Right forelimb (tissue), 1 donor: Measurements from ENCODE around the gene SPC24.
A peak's percentile ranks its signal among the peaks of the same experiment; 100 is the strongest.
"Not testable (repeated sequence)": the region's sequence is repeated elsewhere in the genome, so short reads cannot be mapped to it uniquely, and the experiment has no call there.

Experiments used
- DNase-seq: peaks from one replicate; pipeline ENCODE4 v3.0.0-alpha.2; 2018

The SPC24 gene

DNA sequence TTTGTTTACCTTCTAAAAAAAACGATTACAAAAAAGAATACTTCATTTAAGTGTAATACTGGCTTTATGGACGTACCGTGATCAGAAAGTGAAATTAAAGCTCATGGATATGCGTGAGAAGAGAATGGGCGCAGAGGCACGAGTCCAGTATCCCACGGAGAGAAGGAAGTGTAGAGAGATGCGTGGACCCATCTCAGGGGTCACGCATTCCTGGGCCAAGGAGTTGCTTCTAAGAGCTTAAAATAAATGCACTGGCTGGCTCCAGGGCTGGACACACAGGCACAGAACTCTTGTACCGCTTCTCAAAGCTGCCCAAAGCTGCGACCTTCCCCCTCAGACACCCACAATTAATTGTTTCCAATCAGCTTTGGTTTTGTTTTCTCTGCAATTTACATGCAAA, 8.7 kb upstream of the SPC24 start:
- no peak for DNase-seq

- DNase-seq, result not testable (repeated sequence)
Observed at GRCh38 chr19:11160440-11160768, 4.8 kb upstream of the SPC24 start.

DNA sequence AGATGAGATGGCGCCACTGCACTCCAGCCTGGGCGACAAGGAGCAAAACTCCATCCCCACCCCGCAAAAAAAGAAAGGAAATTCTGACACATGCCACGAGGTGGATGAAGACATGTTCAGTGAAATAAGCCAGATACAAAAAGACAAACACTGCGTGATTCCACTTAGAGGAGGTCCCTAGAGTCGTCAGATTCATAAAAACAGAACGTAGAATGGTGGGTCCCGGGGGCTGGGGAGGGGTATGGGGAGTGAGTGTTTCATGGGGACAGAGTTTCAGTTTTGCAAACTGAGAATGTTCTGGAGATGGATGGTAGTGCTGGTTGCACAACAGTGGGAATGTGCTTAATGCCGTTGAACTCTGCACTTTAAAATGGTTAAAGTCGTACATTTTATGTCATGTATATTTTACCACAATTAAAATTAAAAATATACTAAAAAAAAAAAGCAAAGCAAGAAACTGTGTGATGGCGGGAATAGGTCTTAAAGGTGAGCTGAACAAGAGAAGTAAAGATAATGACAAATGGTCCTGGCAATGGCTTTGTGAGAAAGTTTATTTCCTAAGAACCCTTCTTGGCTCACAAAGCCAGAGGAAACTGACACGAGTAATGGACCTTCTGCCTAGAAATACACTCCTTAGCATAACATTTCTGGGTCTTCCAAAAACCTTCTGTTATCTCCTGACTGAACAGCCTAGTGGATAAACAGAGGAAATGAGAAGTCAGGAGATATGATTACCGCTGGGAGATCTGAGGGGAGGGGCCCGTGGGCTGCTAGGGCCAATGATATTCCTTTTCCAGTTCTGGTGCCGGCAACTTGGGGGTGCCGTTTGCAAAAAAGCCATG, 4.2 kb upstream of the SPC24 start:
- no peak for DNase-seq

DNA sequence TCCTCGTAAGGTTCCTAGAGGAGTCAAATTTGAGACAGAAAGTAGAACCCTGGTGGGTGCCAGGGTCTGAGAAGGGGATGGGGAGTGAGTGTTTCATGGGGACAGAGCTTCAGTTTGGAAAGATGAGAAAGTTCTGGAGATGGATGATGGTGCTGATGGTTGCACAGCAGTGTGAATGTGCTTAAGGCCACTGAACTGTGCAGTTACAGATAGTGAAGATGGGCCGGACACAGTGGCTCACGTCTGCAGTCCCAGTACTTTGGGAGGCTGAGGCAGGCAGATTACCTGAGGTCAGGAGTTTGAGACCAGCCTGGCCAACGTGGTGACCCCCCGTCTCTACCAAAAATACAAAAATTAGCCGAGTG, 917 bp downstream of the SPC24 start:
- no peak for DNase-seq

GRCh38 chr19:11152318-11153062, 3.1 kb downstream of the SPC24 start:
- DNase-seq, result no peak

DNA sequence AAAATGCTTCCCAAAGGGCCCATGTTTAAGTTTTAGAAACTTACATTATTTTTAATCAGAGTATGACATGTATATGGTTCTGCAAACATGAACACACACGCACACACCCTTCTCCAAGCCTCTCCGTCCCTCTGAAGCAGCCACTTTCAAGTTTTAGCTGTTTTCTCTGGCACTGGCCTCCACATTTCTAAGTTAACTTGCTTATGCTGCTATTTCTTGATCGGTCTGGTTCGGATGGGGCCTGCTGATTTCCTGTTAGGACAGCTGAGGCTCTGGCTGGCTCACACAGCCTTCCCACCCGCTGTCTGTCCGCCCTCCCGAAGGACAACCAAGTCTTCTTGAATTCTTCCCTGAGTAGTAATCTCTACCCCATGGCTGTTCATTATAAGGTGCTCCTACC, 4.4 kb downstream of the SPC24 start:
- no peak for DNase-seq

DNA sequence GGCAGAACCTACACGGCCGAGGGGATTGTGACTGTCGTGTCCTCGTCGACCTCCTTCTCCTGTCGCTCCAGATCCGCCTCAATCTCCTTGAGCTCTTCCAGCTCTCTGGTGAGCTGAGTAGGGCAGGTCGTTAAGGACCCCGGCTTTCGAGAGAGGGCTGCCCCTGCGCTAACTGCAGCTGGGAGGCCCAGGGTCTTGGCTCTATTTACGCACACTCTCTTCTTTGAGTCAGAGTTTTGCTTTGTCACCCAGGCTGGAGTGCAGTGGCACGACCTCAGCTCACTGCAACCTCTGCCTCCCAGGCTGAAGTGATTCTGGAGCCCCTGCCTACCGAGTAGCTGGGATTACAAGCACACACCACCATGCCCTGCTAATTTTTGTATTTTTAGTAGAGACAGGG, 7.6 kb downstream of the SPC24 start:
- no peak for DNase-seq

GRCh38 chr19:11145536-11145924, 10.1 kb downstream of the SPC24 start:
- no peak for DNase-seq

GRCh38 chr19:11142528-11143171, 12.9 kb downstream of the SPC24 start:
- DNase-seq, result peak; percentile 93

- DNase-seq, result no peak
Observed at GRCh38 chr19:11141937-11142527, 13.6 kb downstream of the SPC24 start.

DNA sequence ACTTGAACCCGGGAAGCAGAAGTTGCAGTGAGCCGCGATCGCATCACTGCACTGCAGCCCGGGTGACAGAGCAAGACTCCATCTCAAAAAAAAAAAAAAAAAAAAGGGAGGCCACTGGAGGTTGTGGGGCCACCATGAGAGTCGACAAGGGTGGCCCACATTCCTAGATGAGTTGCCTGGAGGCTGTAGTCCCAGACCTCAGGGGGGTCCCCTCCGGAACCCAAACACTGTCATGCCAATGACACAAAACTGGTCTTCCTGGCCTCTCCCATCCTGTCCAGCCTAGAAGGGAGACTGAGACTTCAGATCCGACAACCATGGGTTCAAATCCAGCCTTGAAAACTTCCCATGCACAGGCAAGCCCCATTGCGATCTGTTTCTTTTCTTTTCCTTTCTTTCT, 14.7 kb downstream of the SPC24 start:
- no peak for DNase-seq

DNA sequence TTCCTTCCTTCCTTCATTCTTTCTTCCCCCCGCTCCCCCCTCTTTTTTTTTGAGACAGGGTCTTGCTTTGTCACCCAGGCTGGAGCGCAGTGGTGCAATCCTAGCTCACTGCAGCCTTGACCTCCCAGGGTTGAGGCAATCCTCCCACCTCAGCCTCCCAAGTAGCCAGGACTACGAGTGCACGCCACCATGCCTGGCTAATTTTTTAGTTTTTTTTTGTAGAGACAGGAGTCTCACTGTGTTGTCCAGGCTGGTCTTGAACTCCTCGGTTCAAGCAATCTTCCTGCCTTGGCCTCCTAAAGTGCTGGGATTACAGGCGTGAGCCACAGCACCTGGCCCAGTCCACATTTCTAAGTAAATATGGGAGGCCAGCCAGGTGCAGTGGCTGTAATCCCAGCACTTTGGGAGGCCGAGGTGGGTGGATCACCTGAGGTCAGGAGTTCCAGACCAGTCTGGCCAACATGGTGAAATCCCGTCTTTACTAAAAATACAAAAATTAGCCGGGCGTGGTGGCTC, 15.5 kb downstream of the SPC24 start:
- not testable (repeated sequence) for DNase-seq

DNA sequence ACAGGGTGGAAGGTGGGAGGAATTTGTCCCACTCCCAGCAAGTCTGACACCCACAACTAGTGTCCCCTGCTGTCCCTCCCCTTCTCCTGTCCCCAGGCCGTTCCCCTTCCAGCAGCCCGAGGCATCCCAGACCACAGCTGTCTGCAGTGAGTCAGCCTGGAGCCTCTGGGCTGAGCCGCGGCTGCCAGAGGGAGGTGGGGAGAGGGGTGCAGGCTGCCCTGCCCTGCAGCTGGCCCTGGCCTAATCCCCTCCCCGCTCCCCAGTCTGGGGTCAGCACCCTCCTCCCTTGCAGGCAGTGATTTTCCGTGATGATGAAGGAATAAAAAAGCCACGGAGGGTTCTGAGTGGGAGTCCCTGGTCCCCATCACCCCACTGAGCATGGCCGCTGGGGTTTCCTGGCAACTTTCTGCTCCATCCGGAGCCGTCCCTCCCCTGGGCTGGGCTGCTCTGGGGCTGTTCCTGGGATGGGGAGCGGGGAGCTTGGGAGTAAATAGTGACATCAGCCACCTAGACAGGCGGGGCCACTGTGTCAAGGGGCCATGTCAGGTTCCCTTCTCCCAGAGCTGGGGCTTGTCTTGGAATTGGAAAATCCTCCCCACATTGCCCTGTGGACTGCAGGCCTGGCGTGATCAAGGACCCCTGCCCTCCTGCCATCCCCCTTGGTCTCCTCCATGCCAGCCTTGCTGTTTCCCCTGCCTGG, 16.8 kb downstream of the SPC24 start:
- DNase-seq, result peak; percentile 86

GRCh38 chr19:11137542-11138384, 17.8 kb downstream of the SPC24 start:
- peak; percentile 91 for DNase-seq

- no peak for DNase-seq
Observed at GRCh38 chr19:11136400-11137101, 19.0 kb downstream of the SPC24 start.

GRCh38 chr19:11131471-11131870, 24.1 kb downstream of the SPC24 start:
- no peak for DNase-seq

GRCh38 chr19:11130824-11131455, 24.6 kb downstream of the SPC24 start:
- peak; percentile 80 for DNase-seq

DNA sequence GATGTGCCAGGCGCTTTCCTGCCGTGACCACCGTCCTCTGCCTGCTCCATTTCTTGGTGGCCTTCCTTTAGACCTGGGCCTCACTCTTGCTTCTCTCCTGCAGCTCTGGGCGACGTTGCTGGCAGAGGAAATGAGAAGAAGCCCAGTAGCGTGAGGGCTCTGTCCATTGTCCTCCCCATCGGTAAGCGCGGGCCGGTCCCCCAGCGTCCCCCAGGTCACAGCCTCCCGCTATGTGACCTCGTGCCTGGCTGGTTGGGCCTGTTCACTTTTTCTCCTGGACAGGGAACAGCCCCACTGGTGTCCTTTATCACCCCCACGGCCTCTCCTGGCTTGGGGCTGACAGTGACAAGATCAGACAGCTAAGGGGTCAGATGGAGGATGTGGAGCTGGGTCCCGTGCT, 27.7 kb downstream of the SPC24 start:
- no peak for DNase-seq

DNA sequence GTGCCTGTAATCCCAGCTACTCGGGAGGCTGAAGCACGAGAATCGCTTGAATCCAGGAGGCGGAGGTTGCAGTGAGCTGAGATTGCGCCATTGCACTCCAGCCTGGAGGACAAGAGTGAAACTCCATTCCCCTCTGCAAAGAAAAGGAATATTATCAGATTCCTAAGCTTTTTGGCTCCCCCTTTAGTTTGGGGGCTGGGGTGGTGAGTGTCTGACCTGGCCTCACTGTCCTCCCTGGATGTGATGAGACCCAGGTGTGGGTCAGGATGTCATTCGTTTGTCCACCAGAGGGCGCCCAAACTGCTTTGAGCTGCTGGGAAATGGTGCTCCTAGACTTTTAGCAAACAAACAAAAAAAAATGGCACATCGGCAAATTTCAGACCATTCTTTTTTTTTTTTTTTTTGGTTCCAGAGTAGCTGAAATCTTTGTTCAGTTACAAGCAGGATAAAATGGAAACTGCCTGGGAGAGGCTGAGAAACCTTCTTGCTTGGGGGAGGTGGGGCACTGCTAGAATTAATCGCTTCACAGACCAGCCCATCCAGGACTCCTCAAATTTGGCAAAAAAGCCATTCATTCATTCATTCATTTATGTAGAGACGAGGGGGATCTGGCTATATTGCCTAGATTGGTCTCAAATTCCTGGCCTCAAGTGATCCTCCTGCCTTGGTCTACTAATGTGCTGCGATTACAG, 29.4 kb downstream of the SPC24 start:
- DNase-seq, result peak; percentile 83

DNA sequence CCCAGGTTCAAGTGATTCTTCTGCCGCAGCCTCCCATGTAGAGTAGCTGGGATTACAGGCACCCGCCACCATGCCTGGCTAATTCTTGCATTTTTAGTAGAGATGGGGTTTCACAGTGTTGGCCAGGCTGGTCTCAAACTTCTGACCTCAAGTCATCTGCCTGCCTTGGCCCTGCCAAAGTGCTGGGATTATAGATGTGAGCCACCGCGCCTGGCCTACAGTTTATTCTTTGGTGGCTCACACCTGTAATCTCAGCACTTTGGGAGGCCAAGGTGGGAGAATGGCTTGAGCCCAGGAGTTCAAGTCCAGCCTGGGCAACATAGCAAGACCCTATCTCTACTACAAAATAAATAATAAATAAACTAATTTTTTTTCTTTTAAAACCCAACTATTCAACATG, 31.4 kb downstream of the SPC24 start:
- not testable (repeated sequence) for DNase-seq
